H1 (cell line): ENCODE measurements around the gene THEM5. TPM values are rescaled to one million over a fixed set of nuclear protein-coding genes. Genes with fewer than 3 reads are reported as not detected.

ENCODE experiments used
- CTCF ChIA-PET: fragments of 300-600 bp; sonication (Branson Sonifier 250); formaldehyde crosslinking; loops from one replicate; lab custom pipeline; 2021; ENCODE audit not compliant: partially characterized antibody; lab: Charles Lee
- POLR2A ChIA-PET: fragments of 300-600 bp; sonication (Branson Sonifier 250); formaldehyde crosslinking; loops from one replicate; lab custom pipeline; 2021; ENCODE audit warnings: inconsistent platforms; ENCODE audit not compliant: partially characterized antibody; lab: Charles Lee
- DNase-seq, 2 experiments: peaks; one replicate each; pipeline versions ENCODE4 v3.0.0 to v3.0.0-alpha.2; 2010 to 2022; ENCODE audit warnings: low spot score in 2 of 2, low read depth in 1 of 2, mixed read lengths in 1 of 2
- FAIRE-seq: peaks from 2 replicates; lab custom pipeline; 2011; peaks lifted over from hg19 to GRCh38; lab: Jason Lieb, UNC
- H2AFZ ChIP-seq: 2 replicates; pipeline ENCODE4 v1.8.1; 2012; ENCODE audit warnings: low read length, inconsistent platforms
- H2AK5ac ChIP-seq: 2 replicates; pipeline ENCODE4 v1.6.1; 2013; ENCODE audit warnings: low read depth, low read length
- H2BK120ac ChIP-seq: replicated peaks from 2 replicates; pipeline ENCODE3; 2013; ENCODE audit warnings: low read depth, low read length, inconsistent platforms
- H2BK12ac ChIP-seq: 2 replicates; pipeline ENCODE4 v1.6.1; 2013; ENCODE audit warnings: low read depth, low read length
- H2BK15ac ChIP-seq: 2 replicates; pipeline ENCODE4 v1.6.1; 2013; ENCODE audit warnings: low read length
- H2BK20ac ChIP-seq: 2 replicates; pipeline ENCODE4 v1.6.1; 2013; ENCODE audit warnings: low read length
- H2BK5ac ChIP-seq: 2 replicates; pipeline ENCODE4 v1.6.1; 2013; ENCODE audit warnings: low read depth, low read length
- H3K14ac ChIP-seq: 2 replicates; pipeline ENCODE4 v1.6.1; 2013; ENCODE audit warnings: inconsistent platforms; ENCODE audit not compliant: insufficient read length
- H3K18ac ChIP-seq: 2 replicates; pipeline ENCODE4 v1.6.1; 2013; ENCODE audit warnings: low read length; ENCODE audit errors: extremely low read depth
- H3K23ac ChIP-seq: 2 replicates; pipeline ENCODE4 v1.6.1; 2013; ENCODE audit warnings: inconsistent platforms; ENCODE audit not compliant: insufficient read length
- H3K23me2 ChIP-seq: 2 replicates; pipeline ENCODE4 v1.6.1; 2013; ENCODE audit warnings: low read depth, low read length
- H3K27ac ChIP-seq: 2 replicates; pipeline ENCODE4 v1.6.1; 2011; ENCODE audit warnings: low read depth, low read length, inconsistent platforms
- H3K27me3 ChIP-seq, 4 experiments: replicated peaks in 1 of 4; 1 replicate in 1 of 4; 2 replicates in 3 of 4; pipeline versions ENCODE4 v1.6.1 to v1.8.1; 2011 to 2013; ENCODE audit warnings: low read length in 3 of 4, mild to moderate bottlenecking in 3 of 4, inconsistent platforms in 2 of 4, mixed read lengths in 2 of 4, moderate library complexity in 1 of 4; ENCODE audit not compliant: control insufficient read depth in 3 of 4, insufficient read depth in 3 of 4; ENCODE audit errors: extremely low read depth in 1 of 4
- H3K36me3 ChIP-seq, 4 experiments: 2 replicates each; pipeline versions ENCODE4 v1.6.1 to v1.8.1; 2011 to 2013; ENCODE audit warnings: mild to moderate bottlenecking in 4 of 4, low read length in 3 of 4, moderate library complexity in 2 of 4, control low read depth in 1 of 4, inconsistent platforms in 1 of 4; ENCODE audit not compliant: insufficient read depth in 4 of 4, control insufficient read depth in 2 of 4
- H3K4ac ChIP-seq: replicated peaks from 2 replicates; pipeline ENCODE3; 2013; ENCODE audit warnings: low read length, low read depth, mixed read lengths, inconsistent platforms; ENCODE audit not compliant: insufficient read length
- H3K4me1 ChIP-seq, 4 experiments: replicated peaks in 1 of 4; 1 replicate in 1 of 4; 2 replicates in 3 of 4; pipeline versions ENCODE4 v1.6.1 to v1.8.1; 2011 to 2013; ENCODE audit warnings: low read length in 3 of 4, inconsistent platforms in 2 of 4, mixed read lengths in 1 of 4; ENCODE audit not compliant: insufficient read depth in 4 of 4, control insufficient read depth in 3 of 4
- H3K4me2 ChIP-seq, 2 experiments: 2 replicates each; pipeline versions ENCODE4 v1.6.1 to v1.8.1; 2011 to 2013; ENCODE audit warnings: low read depth in 2 of 2, low read length in 2 of 2, control low read depth in 1 of 2, inconsistent platforms in 1 of 2, mild to moderate bottlenecking in 1 of 2; ENCODE audit not compliant: insufficient read depth in 1 of 2
- H3K4me3 ChIP-seq, 4 experiments: fragments of 200-600, 300-600 bp in 1 of 4; sonication (generic), shearing (Covaris generic), sonication (Bioruptor Twin) in 1 of 4; 2 replicates each; pipeline versions ENCODE4 v1.5.1 to v1.8.1; 2011 to 2016; ENCODE audit warnings: low read length in 4 of 4, low read depth in 3 of 4, control low read depth in 2 of 4, inconsistent platforms in 2 of 4, mild to moderate bottlenecking in 2 of 4, mixed read lengths in 1 of 4, moderate library complexity in 1 of 4; ENCODE audit not compliant: insufficient read depth in 2 of 4; ENCODE audit errors: extremely low read depth in 1 of 4
- H3K56ac ChIP-seq: replicated peaks from 2 replicates; pipeline ENCODE3; 2013; ENCODE audit warnings: low read depth, mild to moderate bottlenecking, mixed read lengths, low read length, inconsistent platforms; ENCODE audit not compliant: insufficient read length
- H3K79me1 ChIP-seq: 2 replicates; pipeline ENCODE4 v1.6.1; 2013; ENCODE audit warnings: low read depth, low read length, control low read depth
- H3K79me2 ChIP-seq, 2 experiments: 2 replicates each; pipeline versions ENCODE4 v1.6.1 to v1.8.1; 2012 to 2013; ENCODE audit warnings: low read length in 2 of 2, mild to moderate bottlenecking in 2 of 2, inconsistent platforms in 1 of 2; ENCODE audit not compliant: insufficient read depth in 2 of 2, control insufficient read depth in 1 of 2
- H3K9ac ChIP-seq, 4 experiments: replicated peaks in 1 of 4; 1 replicate in 1 of 4; 2 replicates in 3 of 4; pipeline versions ENCODE4 v1.6.1 to v1.8.1; 2011 to 2013; ENCODE audit warnings: low read depth in 3 of 4, low read length in 3 of 4, control low read depth in 2 of 4, mild to moderate bottlenecking in 2 of 4, moderate library complexity in 2 of 4, inconsistent platforms in 1 of 4; ENCODE audit errors: extremely low read depth in 1 of 4
- H3K9me3 ChIP-seq, 2 experiments: 2 replicates each; pipeline versions ENCODE4 v1.6.1 to v1.8.1; 2012 to 2013; ENCODE audit warnings: mild to moderate bottlenecking in 2 of 2, moderate library complexity in 2 of 2, control low read depth in 1 of 2, inconsistent platforms in 1 of 2, low read depth in 1 of 2, low read length in 1 of 2, mixed read lengths in 1 of 2; ENCODE audit not compliant: insufficient read depth in 2 of 2
- H4K20me1 ChIP-seq, 2 experiments: replicated peaks in 1 of 2; 2 replicates each; pipeline versions ENCODE3 to v1.8.1; 2011 to 2013; ENCODE audit warnings: inconsistent platforms in 2 of 2, low read length in 2 of 2, mild to moderate bottlenecking in 1 of 2; ENCODE audit not compliant: insufficient read depth in 2 of 2, control insufficient read depth in 1 of 2
- H4K5ac ChIP-seq: 2 replicates; pipeline ENCODE4 v1.6.1; 2013; ENCODE audit warnings: low read length, low read depth, mixed read lengths, inconsistent platforms; ENCODE audit not compliant: insufficient read length
- H4K8ac ChIP-seq: 2 replicates; pipeline ENCODE4 v1.8.0; 2013; ENCODE audit warnings: mild to moderate bottlenecking, moderate library complexity, low read length, inconsistent platforms; ENCODE audit not compliant: insufficient read depth; ENCODE audit errors: extremely low read depth
- H4K91ac ChIP-seq: replicated peaks from 2 replicates; pipeline ENCODE3; 2013; ENCODE audit warnings: low read length, mixed read lengths, inconsistent platforms; ENCODE audit not compliant: insufficient read length
- BRCA1 ChIP-seq: IDR thresholded peaks from 2 replicates; pipeline ENCODE4 v1.6.1; 2012; ENCODE audit warnings: low read depth, low read length, improper control_type of control experiment
- CBX8 ChIP-seq: fragments of 300-800, 300-1000 bp; sonication (generic); IDR thresholded peaks from 2 replicates; pipeline ENCODE4 v1.7.1; 2016; ENCODE audit warnings: low read depth, low read length, borderline replicate concordance
- EGR1 ChIP-seq: IDR thresholded peaks from 2 replicates; pipeline ENCODE4 v1.6.1; 2011; ENCODE audit warnings: low read depth, low read length, borderline replicate concordance
- KDM5A ChIP-seq: fragments of 200-600 bp; IDR thresholded peaks from 2 replicates; pipeline ENCODE4 v1.7.1; 2012; ENCODE audit warnings: mild to moderate bottlenecking, low read length, inconsistent platforms, mixed read lengths
- RNF2 ChIP-seq: fragments of 200-900, 300-1000 bp; sonication (generic); IDR thresholded peaks from 2 replicates; pipeline ENCODE4 v1.7.1; 2016; ENCODE audit warnings: borderline replicate concordance, low read depth, mild to moderate bottlenecking, antibody characterized with exemption, low read length; ENCODE audit not compliant: poor library complexity, severe bottlenecking; ENCODE audit errors: missing control alignments
- ZNF274 ChIP-seq: IDR thresholded peaks from 2 replicates; pipeline ENCODE4 v1.7.0; 2012; ENCODE audit warnings: low read length, borderline replicate concordance; ENCODE audit errors: extremely low read depth
- WGBS, 2 experiments: shearing (Covaris generic) in 1 of 2; methylation state at CpG; one replicate each; pipeline versions ENCODE4 v1.1.6 to v1.1.7; 2013 to 2015; ENCODE audit warnings: low lambda C conversion rate in 2 of 2, mixed read lengths in 2 of 2, inconsistent platforms in 1 of 2, low coverage in 1 of 2, missing lambda C conversion rate in 1 of 2; ENCODE audit not compliant: insufficient replicate concordance in 2 of 2, insufficient coverage in 1 of 2, insufficient read length in 1 of 2; ENCODE audit errors: extremely low coverage in 1 of 2, missing lambda C conversion rate in 1 of 2; 5-methylcytosine and 5-hydroxymethylcytosine counted together
- polyA plus RNA-seq, 7 experiments: library from polyadenylated mRNA; depleted of rRNA in 3 of 7; stranded (reverse) in 5 of 7; unstranded in 2 of 7; fragments of >200 nt in 5 of 7; fragments of 200-250 nt in 2 of 7; gene quantifications; 1 replicate in 5 of 7; 2 replicates in 1 of 7; 4 replicates in 1 of 7; pipeline versions ENCODE4 v1.2.1 to v1.2.3, GENCODE V29; 2011 to 2013; ENCODE audit warnings: missing spikeins in 2 of 7, mixed read lengths in 2 of 7
- total RNA-seq: library from RNA; stranded (reverse); fragmentation: NEBNext Ultra II Directional; extraction: Animal tissue kit (Norgen Biotek cat#: 25700); gene quantifications from 2 replicates; pipeline ENCODE4 v1.2.1, GENCODE V29; 2021

The THEM5 gene
- total and polyA plus RNA-seq, 2 of the 8 experiments (the other 6 are each of a cell fraction or from before 2014, with no cell fraction given): not detected

- POLR2A ChIA-PET: interaction anchor here (0.6 to 1.0 kb wide), 3 partner anchors 21 to 255 kb away, joined by 3 to 4 read pairs (median 4); no protein-coding TSS in a partner anchor
- H3K14ac ChIP-seq: no peak overlapping the region
- CTCF ChIA-PET: interaction anchor here (0.6 to 2.5 kb wide), 8 partner anchors 14 to 1479 kb away, joined by 3 to 9 read pairs (median 4); partner anchors contain the start of gene C2CD4D
- H3K9ac ChIP-seq: no peak overlapping the region
- no peak overlapping the region for H2BK12ac ChIP-seq
- no peak for FAIRE-seq
- DNase-seq: no peak
- no peaks in the 10 kb centered on the region; a peak in 1 of 8 replicates for H3K36me3 ChIP-seq
- no peak overlapping the region for H2AK5ac ChIP-seq
- no peak overlapping the region for H4K8ac ChIP-seq
- 85% methylated on average over 1 of the region's 1 CpG; no CpG with 5 or more reads in 1 of the 2 experiments for WGBS, 2 experiments
- H3K23ac ChIP-seq: no peak overlapping the region
- no peaks in the 10 kb centered on the region for H3K79me1 ChIP-seq
- H3K4me3 ChIP-seq: no peak overlapping the region
- H3K9me3 ChIP-seq: no peaks in the 10 kb centered on the region
- no peak overlapping the region for H3K27ac ChIP-seq
- no peaks in the 10 kb centered on the region for H4K20me1 ChIP-seq
- H2BK20ac ChIP-seq: no peak overlapping the region
- no peaks in the 10 kb centered on the region for H3K79me2 ChIP-seq
- H4K91ac ChIP-seq: no peak overlapping the region
- H3K4me1 ChIP-seq: peaks cover 0 to 8% (median 1%) of the 10 kb centered on the region in 4 experiments; a peak in 3 of 7 replicates
- no peak overlapping the region for H2BK15ac ChIP-seq
- H3K56ac ChIP-seq: no peak overlapping the region
- no peak overlapping the region for H3K4ac ChIP-seq
- H3K23me2 ChIP-seq: no peaks in the 10 kb centered on the region
- H3K27me3 ChIP-seq: no peaks in the 10 kb centered on the region
- H4K5ac ChIP-seq: no peak overlapping the region
- H3K18ac ChIP-seq: no peak overlapping the region
- H2AFZ ChIP-seq: no peak overlapping the region
- no peak overlapping the region for H2BK120ac ChIP-seq
- H2BK5ac ChIP-seq: no peak overlapping the region
- no peak overlapping the region for H3K4me2 ChIP-seq
- TF ChIP-seq ZNF274 (no peak), KDM5A (no peak), BRCA1 (no peak), RNF2 (no peak), CBX8 (no peak), EGR1 (no peak)
Measured at GRCh38 chr1:151875419-151876097, 22.0 kb upstream of the THEM5 start.
